ENCODE measurements around the gene ZBTB20.

Gene ZBTB20

DNA sequence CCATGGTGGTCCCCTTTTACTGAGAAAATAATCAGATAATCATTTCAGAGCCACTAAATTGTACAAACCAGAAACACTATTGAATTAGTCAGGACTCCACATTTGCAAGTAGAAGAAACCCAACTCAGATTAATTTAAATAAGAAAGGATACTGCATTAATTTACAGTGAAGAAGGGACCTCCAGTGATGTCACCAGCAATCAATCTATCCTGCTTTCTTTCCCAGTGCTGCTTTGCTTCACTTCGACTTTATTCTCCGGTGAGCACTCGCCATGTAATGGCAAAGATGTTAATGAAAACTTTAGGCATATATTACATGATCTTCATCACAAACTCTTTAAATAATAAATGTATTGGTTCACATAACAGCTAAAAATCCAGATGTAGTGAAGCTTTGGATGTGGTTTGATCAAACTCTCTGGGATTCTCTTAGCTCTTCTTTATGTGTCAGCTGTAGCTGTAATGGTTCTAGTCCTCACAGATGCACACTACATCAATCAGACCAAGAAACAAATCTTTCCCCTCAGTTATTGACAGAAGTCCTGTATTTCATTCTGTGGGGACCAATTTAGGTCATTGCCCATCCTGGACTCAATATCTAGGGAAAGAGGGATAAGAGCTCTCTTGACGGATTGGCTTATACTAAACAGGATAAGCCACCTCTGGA, 14.2 kb upstream of the ZBTB20 start:
- no peak overlapping the region for H3K4me3 ChIP-seq (ENCODE audit: low read length)
- TF ChIP-seq, protein P1, sequence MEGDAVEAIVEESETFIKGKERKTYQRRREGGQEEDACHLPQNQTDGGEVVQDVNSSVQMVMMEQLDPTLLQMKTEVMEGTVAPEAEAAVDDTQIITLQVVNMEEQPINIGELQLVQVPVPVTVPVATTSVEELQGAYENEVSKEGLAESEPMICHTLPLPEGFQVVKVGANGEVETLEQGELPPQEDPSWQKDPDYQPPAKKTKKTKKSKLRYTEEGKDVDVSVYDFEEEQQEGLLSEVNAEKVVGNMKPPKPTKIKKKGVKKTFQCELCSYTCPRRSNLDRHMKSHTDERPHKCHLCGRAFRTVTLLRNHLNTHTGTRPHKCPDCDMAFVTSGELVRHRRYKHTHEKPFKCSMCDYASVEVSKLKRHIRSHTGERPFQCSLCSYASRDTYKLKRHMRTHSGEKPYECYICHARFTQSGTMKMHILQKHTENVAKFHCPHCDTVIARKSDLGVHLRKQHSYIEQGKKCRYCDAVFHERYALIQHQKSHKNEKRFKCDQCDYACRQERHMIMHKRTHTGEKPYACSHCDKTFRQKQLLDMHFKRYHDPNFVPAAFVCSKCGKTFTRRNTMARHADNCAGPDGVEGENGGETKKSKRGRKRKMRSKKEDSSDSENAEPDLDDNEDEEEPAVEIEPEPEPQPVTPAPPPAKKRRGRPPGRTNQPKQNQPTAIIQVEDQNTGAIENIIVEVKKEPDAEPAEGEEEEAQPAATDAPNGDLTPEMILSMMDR (IDR thresholded peaks at IDR 0.05; ENCODE audit: low read depth, low read length) = no peak
- no peak for TF ChIP-seq EZH2phosphoT487 (IDR thresholded peaks at IDR 0.05; ENCODE audit: low read depth)
- H3K9ac ChIP-seq (ENCODE audit: low read length) = no peak overlapping the region
- no peaks in the 10 kb centered on the region for H3K79me2 ChIP-seq (ENCODE audit: low read length)
- no peaks in the 10 kb centered on the region for H3K9me3 ChIP-seq (ENCODE audit: insufficient read depth, low read length)
- H3K36me3 ChIP-seq (replicated peaks; ENCODE audit: low read depth, low read length) = no peaks in the 10 kb centered on the region
- H3K4me1 ChIP-seq (ENCODE audit: low read length) = peaks cover 11% of the 10 kb centered on the region
- H4K20me1 ChIP-seq (ENCODE audit: insufficient read depth, low read length) = no peaks in the 10 kb centered on the region
- H3K27me3 ChIP-seq (ENCODE audit: low read depth, low read length) = no peaks in the 10 kb centered on the region
- no peak overlapping the region for H2AFZ ChIP-seq (ENCODE audit: low read depth, low read length)
- no peak overlapping the region for H3K4me2 ChIP-seq (ENCODE audit: low read length)
- H3K27ac ChIP-seq (ENCODE audit: low read length) = no peak overlapping the region

DNA sequence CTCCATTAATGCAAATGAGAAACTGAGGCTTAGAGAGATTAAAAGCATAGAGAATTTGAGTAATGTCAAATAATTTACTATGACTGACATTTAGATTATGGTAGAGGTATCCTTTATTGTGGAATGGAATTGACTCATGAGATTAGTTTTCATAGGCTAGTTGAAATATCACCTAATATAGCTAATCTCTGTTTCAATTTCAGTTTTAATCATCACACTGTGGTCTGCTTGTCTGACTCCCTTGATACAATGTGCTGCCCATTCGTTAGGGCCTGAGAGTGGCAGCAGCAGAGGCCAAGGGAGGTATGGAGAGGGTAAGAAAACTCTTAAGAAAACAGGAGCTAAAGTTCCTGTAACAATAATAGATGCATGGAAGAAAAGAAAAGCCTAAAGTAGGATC, 13.2 kb upstream of the ZBTB20 start:
- no peaks in the 10 kb centered on the region for H3K9me3 ChIP-seq (ENCODE audit: insufficient read depth, low read length)
- H3K4me3 ChIP-seq (ENCODE audit: low read length) = no peak overlapping the region
- no peaks in the 10 kb centered on the region for H3K36me3 ChIP-seq (replicated peaks; ENCODE audit: low read depth, low read length)
- H3K4me2 ChIP-seq (ENCODE audit: low read length) = peak overlapping the region; percentile 39; the same call in 1 of the 2 replicates
- H2AFZ ChIP-seq (ENCODE audit: low read depth, low read length) = 0 out of 2 replicates have a peak overlapping the region, but pooled peaks have one; percentile 26
- TF ChIP-seq EZH2phosphoT487 (IDR thresholded peaks at IDR 0.05; ENCODE audit: low read depth) = no peak
- TF ChIP-seq, protein P1 (IDR thresholded peaks at IDR 0.05; ENCODE audit: low read depth, low read length) = no peak
- H3K9ac ChIP-seq (ENCODE audit: low read length) = no peak overlapping the region
- no peaks in the 10 kb centered on the region for H3K79me2 ChIP-seq (ENCODE audit: low read length)
- H3K27me3 ChIP-seq (ENCODE audit: low read depth, low read length) = no peaks in the 10 kb centered on the region
- no peak overlapping the region for H3K27ac ChIP-seq (ENCODE audit: low read length)
- H3K4me1 ChIP-seq (ENCODE audit: low read length) = peaks cover 11% of the 10 kb centered on the region
- H4K20me1 ChIP-seq (ENCODE audit: insufficient read depth, low read length) = no peaks in the 10 kb centered on the region

DNA sequence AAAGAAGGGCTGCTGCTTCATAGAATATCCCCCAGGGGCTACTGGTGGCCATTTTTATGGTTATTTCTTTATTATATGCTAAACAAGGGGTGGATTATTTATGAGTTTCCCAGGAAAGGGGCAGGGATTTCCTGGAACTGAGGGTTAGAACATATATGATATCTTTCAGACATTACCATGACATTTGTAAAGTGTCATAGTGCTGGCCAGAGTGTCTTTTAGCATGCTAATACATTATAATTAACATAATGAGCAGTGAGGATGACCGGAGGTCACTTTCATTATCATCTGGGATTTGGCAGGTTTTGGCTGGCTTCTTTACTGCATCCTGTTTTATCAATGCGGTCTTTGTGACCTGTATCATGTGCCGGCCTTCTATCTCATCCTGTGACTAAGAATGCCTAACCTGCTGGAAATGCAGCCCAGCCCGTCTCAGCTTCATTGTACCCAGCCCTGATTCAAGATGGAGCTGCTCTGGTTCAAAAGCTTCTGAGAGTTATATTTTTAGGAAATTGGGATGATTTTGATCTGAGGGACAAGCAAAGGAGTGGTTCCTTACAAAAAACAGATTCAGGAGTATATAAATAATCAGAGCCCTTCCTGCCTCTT, 9.1 kb upstream of the ZBTB20 start:
- Histone ChIP-seq H3K27me3 (ENCODE audit: low read depth, low read length) (no peaks in the 10 kb centered on the region), H4K20me1 (ENCODE audit: insufficient read depth, low read length) (no peaks in the 10 kb centered on the region), H3K4me2 (ENCODE audit: low read length) (no peak overlapping the region), H3K27ac (ENCODE audit: low read length) (no peak overlapping the region), H3K4me3 (ENCODE audit: low read length) (no peak overlapping the region), H3K36me3 (replicated peaks; ENCODE audit: low read depth, low read length) (no peaks in the 10 kb centered on the region), H2AFZ (ENCODE audit: low read depth, low read length) (no peak overlapping the region), H3K9me3 (ENCODE audit: insufficient read depth, low read length) (no peaks in the 10 kb centered on the region), H3K79me2 (ENCODE audit: low read length) (no peaks in the 10 kb centered on the region), H3K4me1 (ENCODE audit: low read length) (peaks cover 11% of the 10 kb centered on the region), H3K9ac (ENCODE audit: low read length) (no peak overlapping the region)
- TF ChIP-seq, protein P1 (IDR thresholded peaks at IDR 0.05; ENCODE audit: low read depth, low read length) = no peak
- no peak for TF ChIP-seq EZH2phosphoT487 (IDR thresholded peaks at IDR 0.05; ENCODE audit: low read depth)

DNA sequence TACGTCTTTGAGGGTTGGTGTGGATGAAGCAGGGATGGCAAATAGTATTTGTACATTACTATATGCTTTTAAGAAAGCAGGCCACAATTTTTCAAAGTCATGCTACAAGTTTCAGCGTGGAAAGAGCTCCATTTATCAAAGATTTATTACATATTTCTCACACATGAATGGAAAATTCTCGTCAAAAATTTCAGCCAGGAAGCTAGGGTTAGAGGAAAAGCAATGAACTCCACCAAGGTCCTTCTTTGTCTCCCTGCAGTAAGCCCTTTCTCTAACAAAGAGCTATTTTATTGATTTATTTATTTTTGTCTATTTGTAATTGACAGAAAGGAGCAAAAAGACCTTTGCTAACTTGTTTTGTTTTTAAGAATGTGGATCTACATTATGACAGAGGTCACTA, 7.5 kb upstream of the ZBTB20 start:
- H3K79me2 ChIP-seq (ENCODE audit: low read length) = no peaks in the 10 kb centered on the region
- no peak overlapping the region for H2AFZ ChIP-seq (ENCODE audit: low read depth, low read length)
- no peak for TF ChIP-seq EZH2phosphoT487 (IDR thresholded peaks at IDR 0.05; ENCODE audit: low read depth)
- TF ChIP-seq, protein P1 (IDR thresholded peaks at IDR 0.05; ENCODE audit: low read depth, low read length) = no peak

More for the DNA sequence above, 7.5 kb upstream of the ZBTB20 start:
- no peaks in the 10 kb centered on the region for H3K9me3 ChIP-seq (ENCODE audit: insufficient read depth, low read length)
- no peaks in the 10 kb centered on the region for H3K4me1 ChIP-seq (ENCODE audit: low read length)
- no peaks in the 10 kb centered on the region for H4K20me1 ChIP-seq (ENCODE audit: insufficient read depth, low read length)
- no peak overlapping the region for H3K4me3 ChIP-seq (ENCODE audit: low read length)
- no peaks in the 10 kb centered on the region for H3K27me3 ChIP-seq (ENCODE audit: low read depth, low read length)
- no peak overlapping the region for H3K4me2 ChIP-seq (ENCODE audit: low read length)
- no peak overlapping the region for H3K9ac ChIP-seq (ENCODE audit: low read length)
- no peak overlapping the region for H3K27ac ChIP-seq (ENCODE audit: low read length)
- no peaks in the 10 kb centered on the region for H3K36me3 ChIP-seq (replicated peaks; ENCODE audit: low read depth, low read length)

Data from OCI-LY3 (cell line).